Myocyte (in vitro differentiated cells): ENCODE data around the gene PAQR6. TPM values are rescaled to one million over a fixed set of nuclear protein-coding genes. Genes with fewer than 3 reads are reported as not detected.
"Not testable (repeated sequence)": the region's sequence is repeated elsewhere in the genome, so short reads cannot be mapped to it uniquely, and the experiment has no call there.

Experiments used
- DNase-seq: peaks from one replicate; pipeline ENCODE4 v3.0.0-alpha.2; 2012; ENCODE audit warnings: low read depth
- total RNA-seq: library from RNA; depleted of rRNA; stranded (reverse); fragments of >200 nt; gene quantifications from 2 replicates; pipeline ENCODE4 v1.2.3, GENCODE V29; 2014

The PAQR6 gene
- total RNA-seq, 1 donor from 2014 or later, result 4.1 TPM

DNA sequence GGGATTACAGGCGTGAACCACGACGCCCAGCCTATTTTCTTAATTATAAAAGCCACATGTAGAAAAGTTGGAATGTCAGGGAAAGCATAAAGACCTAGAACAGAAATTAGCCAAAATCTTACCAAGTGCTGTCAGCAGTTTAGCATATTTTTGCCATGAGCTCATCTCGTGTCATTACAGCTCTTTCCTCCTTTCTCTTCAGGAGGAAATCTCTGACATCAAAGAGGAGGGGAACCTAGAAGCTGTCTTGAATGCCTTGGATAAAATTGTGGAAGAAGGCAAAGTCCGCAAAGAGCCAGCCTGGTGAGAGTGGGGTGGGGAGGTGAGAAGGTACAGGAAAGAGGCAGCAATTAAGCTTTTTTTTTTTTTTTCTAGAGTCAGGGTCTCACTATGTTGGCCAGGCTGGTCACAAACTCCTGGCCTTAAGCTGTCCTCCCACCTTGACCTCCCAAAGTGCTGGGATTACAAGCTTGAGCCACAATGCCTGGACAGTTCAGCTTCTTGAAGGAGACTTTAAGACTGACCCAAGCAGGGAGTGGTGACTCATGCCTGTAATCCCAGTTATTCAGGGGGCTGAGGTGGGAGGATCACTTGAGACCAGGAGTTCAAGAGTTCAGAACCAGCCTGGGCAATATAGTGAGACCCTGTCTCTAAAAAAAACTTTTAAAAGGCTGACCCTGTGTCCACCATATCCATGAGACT, 14.3 kb downstream of the PAQR6 start:
- peak; percentile 50 for DNase-seq

DNA sequence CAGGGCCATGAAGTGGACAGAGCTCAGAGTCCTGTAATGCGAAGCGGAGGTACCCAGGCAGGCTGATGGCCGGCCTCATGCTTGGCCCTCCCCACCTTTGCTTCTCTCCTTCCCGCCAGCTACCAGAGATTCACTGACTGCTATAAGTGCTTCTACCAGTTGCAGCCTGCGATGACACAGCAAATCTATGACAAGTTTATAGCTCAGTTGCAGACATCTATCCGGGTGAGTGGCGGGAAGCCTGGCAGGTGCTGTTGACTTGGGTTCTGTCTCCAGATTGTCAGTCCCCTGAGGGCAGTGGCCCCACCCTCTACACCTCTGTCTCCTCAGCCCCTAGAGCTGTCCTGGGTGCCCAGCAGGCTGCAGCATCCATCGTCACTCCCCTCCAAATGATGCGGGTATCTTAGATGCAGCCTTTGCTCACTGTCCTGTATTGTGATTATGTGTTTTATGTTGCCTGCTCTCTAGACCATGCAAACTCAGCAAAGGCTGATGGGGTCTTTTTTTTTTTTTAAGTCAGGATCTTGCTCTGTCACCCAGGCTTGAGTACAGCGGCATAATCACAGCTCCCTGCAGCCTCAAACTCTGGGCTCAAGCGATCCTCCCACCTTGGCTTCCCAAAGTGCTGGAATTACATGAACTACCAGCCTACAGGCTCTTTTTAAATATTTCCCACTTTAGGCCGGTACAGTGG, 15.5 kb downstream of the PAQR6 start:
- no peak for DNase-seq

DNA sequence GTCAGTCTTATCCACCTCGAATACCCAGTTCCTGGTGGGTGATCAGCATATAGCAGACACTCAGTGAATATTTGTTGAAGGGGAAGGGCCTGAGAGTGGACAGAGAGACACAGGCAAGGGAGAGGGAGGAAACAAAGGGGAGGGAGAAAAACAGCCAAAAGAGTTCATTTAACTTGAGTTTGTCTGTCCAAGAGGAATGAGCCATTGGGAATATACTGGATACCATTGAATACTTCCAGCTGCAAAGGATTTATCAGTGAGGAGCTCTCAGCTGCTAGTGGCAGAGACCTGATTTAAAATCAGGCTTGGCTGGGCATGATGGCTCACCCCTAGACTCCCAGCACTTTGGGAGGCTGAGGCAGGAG, 17.4 kb downstream of the PAQR6 start:
- no peak for DNase-seq

DNA sequence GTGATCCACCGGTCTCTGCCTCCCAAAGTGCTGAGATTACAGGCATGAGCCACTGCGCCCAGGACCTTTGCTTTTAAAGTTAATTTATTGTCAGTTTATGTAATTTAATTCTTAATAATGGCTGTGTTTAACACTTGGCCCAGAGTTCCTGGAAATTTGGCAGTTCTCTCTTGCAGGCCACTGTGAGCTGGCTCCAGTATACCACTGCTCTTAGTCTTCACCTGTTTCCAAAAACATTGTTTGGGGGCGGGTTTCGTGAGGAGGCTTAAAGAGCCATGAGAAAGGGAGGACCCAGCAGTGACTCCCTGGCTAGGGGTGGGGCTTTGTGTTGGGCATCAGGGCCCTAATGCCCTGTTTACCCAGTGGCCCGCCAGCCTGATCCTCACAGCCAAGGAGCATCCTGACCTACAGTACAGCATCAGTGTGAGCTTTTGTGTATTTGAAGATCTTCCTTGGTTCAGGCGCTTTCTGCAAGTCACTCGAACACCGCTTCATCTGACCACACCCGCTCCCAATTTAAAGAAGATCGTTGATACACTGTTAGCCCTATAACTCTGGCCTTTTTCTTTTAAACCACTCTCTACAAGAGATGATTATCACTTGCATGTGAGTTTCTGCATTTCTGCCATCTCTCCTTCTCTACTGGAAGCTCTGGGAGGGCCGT, 17.9 kb downstream of the PAQR6 start:
- DNase-seq, result no peak

DNA sequence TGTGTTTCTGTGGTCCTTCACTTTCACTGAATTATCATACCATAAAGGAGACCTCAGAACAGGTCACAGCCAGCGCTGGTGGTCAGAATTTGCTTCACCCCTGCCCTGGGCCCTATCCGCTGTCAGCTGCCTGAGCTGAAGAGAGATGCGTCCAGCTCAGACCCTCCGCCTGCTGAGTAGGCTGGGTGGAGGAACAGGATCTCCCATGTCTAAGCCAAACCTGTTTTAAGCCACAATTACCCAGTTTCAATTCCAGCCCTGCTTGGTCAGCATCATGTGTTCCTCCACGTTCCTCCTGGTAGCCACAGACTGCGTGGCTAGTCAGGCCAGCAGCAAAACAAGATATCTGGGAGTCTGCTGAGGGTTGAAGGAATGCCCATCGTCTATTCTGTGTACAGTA, 19.4 kb downstream of the PAQR6 start:
- DNase-seq, result peak; percentile 70

DNA sequence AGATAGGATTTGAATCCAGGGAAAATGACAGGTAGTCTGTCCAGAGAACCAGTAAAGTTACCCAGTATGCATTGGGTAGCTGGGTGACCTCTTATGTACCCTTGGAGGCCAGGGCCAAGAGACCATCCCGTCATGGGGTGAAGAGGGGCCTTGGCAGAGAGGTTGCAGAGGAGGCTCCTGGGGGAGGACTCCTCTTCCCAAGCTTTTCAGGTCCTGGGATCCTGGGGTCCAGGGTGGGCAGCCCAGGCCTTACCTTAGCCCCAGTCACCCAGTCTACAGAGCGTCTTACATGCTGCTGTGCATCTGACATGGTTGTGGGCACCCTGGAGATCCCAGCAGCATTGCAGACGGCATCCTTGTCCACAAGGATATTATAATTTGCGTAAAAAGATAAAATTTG, 21.1 kb downstream of the PAQR6 start:
- DNase-seq, result no peak

DNA sequence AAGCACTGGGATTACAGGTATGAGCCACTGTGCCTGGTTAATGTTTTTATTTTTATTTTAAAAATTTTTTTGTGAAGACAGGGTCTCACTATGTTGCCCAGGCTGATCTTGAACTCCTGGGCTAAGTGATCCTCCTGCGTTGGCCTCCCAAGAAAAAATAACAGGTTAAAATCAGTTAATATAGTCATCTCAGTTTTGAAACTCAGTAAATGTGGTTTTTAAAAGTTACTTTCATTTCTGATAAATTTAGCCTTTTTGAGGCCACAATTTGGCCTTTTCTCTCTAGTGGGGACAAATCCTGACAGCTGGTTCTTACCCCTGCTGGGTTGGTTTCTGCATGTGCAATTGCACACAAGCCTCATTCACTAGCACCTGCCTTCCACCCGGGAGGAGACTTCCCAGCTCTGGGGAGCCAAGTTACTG, 21.7 kb downstream of the PAQR6 start:
- DNase-seq, result peak; percentile 68

DNA sequence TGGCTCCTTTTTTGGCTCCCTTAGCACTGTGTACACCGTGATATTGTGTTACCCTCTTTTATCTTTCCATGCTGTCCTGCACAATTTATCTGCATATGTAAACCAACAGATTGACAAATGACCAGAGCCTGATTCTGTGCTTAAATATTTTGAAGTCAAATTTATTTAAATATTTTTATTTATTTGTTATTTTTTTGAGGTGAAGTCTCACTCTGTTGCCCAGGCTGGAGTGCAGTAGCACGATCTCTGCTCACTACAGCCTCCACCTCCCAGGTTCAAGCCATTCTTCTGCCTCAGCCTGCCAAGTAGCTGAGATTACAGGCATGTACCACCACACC, 22.2 kb downstream of the PAQR6 start:
- no peak for DNase-seq

DNA sequence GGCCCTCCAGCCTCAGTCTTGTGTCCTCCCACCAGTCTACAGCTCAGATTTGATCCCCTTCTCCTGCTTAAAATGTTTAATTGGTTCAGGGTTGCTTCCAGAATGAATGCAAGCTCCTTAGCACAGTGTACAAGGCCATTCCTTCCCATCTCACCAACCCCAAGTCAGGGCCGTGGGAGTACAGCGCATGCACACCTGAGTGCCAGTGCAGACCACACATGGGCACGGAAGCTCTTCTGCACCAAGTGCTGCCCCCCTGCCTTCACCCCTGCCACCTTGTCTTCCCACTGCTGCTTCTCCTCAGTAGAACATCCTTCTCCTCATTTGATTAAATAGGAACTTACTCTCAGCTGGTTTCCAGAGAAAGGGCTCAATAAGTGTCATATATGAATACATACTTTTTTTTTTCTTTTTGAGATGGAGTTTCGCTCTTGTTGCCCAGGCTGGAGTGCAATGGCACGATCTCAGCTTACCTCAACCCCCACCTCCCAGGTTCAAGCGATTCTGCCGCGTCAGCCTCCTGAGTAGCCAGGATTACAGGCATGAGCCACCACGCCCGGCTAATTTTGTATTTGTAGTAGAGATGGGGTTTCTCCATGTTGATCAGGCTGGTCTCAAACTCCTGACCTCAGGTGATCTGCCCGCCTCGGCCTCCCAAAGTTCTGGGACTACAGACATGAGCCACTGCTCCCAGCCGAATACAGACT, 25.7 kb downstream of the PAQR6 start:
- no peak for DNase-seq

DNA sequence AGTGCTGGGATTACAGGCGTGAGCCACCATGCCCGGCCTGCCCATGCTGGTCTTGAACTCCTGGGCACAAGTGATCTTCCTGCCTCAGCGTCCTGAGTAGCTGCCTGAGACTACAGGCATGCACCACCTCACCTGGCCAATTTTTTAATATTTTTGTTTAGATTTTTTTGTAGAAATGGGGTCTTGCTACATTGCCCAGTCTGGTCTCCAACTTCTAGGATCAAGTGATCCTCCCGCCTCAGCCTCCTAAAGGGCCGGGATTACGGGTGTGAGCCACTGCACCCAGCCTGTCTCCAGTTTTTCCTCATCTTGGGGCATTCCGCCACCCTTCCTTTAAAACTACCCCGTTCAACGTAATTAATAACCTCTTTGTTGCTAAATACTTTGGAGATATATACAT, 27.6 kb downstream of the PAQR6 start:
- DNase-seq, result no peak

DNA sequence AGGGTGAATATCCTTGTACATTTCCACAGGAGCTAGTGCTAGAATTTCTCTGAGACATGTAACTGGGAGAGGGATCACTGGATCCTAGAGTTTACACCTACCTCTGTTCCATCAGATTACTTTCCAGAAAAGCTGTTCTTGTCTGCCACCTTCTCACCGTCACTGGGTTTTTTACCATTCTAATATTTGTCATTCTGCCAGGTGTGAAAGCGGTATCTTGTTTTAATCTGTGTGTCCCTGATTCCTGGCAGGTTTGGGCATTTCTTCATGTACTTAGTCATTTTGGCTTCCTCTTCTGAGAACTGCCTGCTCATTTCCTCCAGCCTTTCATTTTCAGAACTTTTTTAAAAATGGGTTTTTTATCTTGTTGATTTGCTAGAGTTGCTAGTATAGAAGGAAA, 30.0 kb downstream of the PAQR6 start:
- DNase-seq, result no peak

DNA sequence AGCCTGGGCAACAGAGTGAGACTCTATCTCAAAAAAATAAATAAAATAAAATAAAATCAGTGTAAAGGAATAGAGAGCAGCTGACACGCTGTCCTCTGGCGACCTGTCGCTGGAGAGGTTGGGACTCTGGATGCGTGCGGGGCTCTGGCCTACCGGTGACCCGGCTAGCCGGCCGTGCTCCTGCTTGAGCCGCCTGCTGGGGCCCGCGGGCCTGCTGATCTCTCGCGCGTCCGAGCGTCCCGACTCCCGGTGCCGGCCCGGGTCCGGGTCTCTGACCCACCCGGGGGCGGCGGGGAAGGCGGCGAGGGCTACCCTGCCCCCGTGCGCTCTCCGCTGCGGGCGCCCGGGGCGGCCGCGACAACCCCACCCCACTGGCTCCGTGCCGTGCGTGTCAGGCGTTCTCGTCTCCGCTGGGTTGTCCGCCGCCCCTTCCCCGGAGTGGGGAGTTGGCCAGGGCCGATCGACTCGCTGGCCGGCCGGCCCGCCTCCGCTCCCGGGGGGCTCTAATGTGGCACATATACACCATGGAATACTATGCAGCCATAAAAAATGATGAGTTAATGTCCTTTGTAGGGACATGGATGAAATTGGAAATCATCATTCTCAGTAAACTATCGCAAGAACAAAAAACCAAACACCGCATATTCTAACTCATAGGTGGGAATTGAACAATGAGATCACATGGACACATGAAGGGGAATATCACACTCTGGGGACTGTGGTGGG, 31.3 kb downstream of the PAQR6 start:
- DNase-seq, result not testable (repeated sequence)

DNA sequence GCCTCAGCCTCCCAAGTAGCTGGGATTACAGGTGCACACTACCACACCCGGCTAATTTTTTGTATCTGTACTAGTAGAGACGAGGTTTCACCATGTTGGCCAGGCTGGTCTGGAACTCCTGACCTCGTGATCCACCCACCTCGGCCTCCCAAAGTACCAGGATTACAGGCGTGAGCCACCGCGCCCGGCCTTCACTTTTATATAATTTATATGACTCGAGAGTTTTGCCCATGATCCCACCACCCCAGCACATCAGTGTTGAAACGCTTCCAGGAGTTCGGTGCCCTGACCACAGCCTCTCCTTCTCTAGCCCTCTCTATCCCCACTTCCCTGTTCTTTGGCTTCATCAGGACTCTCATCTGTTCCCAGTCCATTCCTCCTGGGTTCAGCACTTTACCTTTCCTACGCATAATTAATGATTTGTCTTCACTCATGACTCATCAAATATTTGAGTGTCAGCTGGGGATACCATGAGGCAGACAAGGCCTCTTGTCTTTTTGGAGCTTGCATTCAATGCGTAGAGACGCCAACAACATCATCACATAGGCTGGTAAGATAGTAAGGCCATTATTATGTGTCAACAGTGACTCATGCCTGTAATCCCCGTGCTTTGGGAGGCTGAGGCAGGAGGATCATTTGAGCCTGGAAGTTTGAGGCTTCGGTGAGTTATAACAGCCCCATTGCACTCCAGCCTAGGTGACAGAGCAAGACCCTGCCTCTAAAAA, 33.7 kb downstream of the PAQR6 start:
- no peak for DNase-seq

DNA sequence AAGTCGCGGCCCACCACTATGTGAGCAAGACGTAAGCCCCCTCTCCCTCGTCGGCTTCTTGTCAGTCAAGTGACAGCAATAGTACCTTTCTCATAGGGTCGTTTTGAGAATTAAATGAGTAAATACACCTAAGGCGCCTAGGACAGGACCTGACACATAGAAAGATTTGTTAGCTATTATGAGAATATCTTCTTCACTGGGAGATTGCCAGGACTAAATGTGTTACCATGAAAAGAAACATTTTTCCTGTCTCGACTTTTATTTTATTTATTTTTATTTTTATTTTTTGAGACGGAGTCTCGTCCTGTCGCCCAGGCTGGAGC, 34.3 kb downstream of the PAQR6 start:
- DNase-seq, result no peak

DNA sequence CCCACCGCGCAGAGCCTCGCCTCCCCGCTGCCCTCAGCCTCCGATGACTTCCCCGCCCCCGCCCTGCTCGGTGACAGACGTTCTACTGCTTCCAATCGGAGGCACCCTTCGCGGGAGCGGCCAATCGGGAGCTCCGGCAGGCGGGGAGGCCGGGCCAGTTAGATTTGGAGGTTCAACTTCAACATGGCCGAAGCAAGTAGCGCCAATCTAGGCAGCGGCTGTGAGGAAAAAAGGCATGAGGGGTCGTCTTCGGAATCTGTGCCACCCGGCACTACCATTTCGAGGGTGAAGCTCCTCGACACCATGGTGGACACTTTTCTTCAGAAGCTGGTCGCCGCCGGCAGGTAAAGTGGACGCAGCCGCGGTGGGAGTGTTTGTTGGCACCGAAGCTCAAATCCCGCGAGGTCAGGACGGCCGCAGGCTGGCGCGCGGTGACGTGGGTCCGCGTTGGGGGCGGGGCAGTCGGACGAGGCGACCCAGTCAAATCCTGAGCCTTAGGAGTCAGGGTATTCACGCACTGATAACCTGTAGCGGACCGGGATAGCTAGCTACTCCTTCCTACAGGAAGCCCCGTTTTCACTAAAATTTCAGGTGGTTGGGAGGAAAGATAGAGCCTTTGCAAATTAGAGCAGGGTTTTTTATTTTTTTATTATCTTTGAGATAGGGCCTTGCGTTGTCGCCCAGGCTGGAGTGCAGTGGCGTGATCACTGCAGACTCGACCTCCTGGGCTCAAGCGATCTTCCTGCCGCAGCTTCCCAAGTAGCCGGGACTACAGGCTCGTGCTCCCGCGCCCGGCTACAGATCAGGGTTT, 34.8 kb downstream of the PAQR6 start, which contains the start of gene PMF1:
Gene PMF1, plus strand, starts transcription at position 175 of the 811 bp plus-strand sequence. Its CDS starts 9 bp downstream, at position 184.
- peak; percentile 97 for DNase-seq

DNA sequence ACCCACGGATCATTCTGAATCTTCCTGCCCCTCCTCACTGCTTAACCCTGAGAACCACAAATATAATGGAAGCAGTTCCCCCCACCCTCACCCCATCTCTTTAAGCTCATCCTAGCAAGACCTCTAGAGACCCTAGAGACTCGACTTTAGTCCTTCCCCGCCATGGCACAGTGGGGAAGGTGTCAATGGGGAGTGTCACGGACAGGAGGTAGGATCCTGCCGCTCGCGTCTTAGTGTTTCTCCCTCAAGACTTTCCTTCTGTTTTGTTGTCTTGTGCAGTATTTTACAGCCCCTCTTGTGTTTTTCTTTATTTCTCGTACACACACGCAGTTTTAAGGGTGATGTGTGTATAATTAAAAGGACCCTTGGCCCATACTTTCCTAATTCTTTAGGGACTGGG, 35.7 kb downstream of the PAQR6 start:
- no peak for DNase-seq

DNA sequence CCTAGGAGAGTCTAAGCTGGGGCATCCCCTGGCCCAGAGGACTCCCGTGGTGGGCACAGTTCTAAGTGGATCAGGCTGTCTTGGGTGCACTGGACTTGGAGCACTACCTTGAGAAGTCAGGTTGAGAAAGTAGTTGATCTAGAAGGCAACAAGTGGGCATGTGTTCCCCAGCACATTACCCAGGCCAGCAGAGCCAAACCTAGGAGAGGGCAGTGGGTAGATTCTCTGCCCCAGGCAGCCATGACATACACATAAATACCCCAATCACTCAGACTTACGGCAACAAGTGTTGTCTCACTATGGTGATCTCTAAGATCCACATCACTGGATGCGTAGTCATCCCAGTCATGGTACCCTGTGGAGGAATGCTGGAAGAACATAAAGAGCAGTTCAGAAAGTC, 36.6 kb downstream of the PAQR6 start:
- DNase-seq, result no peak

DNA sequence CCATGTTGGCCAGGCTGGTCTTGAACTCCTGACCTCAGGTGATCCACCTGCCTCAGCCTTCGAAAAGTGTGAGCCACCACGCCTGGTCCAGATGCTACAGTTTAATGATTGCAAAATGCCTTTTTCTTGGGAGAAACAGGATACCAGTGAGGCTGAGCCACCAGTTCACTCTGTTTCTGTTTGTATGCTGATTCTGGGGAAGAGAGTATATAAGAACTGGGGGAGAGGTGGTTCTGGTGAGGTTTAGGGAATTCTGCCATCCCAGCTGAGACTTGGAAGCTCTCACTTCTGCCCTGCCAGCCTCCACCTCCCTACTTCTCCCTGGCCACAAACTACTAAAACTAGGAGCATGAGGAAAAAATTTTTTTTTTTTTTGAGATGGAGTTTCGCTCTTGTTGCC, 43.2 kb downstream of the PAQR6 start:
- DNase-seq, result no peak

DNA sequence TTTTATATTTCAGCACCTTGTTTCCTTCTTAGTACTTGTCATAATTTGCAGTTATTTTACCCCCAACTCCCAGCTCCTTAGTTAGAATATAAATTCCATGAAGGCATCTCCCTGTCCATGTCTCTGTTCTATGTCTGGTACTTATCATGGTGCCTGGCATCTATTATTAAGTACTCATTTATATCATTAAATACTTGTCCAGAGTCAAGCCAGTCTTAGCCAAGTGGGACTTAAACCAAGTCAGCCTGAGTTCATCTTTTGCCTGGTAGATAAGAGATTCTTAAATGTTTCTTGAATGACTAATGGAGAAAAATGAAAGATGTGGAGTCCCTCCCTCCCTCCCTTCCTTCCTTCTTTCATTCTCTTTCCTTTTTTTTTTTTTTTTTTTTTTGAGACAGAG, 44.5 kb downstream of the PAQR6 start:
- DNase-seq, result no peak

DNA sequence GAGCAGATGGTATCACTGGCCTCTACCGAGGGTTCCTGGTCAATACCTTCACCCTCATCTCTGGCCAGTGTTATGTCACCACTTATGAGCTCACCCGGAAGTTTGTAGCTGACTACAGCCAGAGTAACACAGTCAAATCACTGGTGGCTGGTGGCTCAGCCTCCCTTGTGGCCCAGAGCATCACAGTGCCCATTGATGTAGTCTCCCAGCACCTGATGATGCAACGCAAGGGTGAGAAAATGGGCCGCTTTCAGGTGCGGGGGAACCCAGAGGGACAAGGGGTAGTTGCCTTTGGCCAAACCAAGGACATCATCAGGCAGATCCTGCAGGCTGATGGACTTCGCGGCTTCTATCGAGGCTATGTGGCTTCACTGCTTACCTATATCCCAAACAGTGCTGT, 47.8 kb downstream of the PAQR6 start:
- DNase-seq, result no peak
